ENCODE results near the gene RECQL5.
"Not testable (repeated sequence)": the region's sequence is repeated elsewhere in the genome, so short reads cannot be mapped to it uniquely, and the experiment has no call there.

RECQL5 gene

DNA sequence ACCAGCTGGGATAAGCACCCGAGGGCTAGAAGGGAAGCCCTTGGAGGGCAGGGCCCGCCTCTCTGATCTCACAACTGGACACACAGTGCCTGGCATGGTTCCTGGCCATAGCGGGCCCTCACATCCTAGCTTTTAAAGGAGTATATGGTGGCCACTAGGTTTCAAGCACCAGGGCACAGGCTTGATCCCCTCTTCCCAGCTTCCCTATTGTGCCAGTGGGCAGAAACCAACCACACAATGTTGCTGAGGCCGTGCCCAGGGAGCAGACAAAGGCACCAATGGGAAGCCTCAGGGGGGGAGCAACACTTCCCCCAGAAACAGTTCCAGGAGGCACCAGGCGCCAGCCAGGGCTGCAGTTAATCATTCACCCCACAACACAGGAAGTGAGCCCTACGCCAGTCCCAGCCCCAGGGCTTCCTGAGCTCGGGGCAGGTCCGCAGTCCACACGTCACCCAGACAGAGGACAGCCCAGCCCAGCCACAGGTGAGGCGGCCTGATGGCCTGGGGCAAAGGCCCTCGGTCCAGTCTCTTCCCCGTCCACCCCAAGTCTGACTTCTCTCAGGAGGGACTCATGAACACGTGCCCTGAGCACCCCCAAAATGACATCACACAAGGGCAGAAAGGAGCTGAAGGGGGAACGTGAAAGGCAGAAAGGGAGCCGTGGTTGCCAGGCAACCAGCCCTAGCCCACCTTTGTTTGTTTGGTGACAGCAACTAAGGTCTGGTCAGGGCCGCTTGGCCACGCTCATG is 20.9 kb downstream of the RECQL5 start:
- no peak for DNase-seq

DNA sequence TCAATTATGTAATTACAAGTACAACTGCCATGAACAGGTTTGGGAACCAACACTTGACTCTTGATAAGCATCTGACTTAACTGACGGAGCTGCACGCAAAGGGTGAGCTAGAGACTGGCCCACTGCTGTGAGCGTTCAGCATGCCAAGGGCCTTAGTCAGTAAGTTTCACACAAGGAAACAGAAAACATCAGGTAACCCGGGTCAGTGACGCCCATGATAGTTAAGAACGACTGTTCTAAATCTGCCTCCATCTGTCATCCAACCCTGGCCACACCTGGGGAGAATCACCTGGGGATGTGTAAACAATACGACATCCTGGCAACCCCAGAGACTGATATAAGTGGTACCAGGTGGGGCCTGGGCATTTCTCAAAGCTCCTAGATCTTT is 21.5 kb downstream of the RECQL5 start:
- no peak for DNase-seq

DNA sequence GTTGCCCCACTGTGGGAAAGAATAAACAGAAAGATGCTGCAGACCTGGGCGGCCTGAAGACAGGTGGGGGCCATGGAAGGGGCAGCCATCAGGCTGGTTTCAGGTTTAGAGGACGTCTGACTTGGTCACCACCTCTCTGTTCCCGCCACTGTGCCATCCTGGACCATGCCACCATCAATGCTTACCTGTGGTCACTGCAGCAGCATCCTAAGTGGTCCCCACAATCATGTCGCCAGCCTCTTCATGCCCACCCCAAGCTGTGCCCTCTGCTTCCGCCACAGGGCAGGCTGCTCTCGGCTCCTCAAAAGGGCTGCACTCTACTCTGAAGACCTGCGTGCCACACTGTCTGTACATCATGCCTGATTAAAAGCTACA is 23.3 kb downstream of the RECQL5 start:
- no peak for DNase-seq

DNA sequence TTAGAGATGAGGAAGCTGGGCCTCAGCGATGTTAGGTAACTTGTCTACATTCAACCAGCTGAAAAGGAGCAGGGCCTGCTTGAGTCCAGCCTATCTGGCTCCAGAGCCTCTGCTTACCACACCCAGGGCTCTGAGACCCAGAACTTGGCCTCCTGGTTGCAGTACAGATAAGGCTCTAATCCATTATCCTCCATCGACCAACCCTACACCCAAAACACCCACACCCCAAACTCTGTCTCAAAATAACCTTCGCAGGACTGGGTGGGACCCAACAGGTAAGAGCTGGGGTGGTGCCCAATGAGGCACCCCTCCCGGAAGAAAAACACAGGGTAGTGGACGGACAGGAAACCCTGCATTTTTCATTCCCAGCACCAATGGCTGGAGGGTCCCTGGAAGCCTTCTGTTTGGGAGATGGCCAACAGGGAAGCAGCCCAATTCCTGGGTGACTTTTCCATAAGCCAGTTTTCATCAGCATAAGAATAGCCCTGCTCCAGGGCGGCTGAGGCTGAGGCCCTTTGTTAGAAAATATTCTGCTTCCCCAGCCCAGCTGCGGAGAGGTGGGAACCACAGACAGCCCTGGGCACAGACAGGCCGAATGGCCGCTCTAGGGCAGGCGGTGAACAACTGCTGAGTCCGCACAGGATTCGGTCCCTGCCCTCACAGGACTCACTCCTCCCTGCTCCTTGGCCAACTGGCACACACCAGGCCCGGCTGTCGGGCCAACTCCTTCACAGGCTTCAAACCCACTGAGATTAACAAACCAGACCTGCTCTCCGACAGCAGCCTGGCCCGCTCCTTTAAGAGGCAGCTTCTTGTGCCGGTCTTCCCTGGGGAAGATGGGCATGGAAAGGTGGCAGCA is 23.9 kb downstream of the RECQL5 start:
- DNase-seq = no peak

DNA sequence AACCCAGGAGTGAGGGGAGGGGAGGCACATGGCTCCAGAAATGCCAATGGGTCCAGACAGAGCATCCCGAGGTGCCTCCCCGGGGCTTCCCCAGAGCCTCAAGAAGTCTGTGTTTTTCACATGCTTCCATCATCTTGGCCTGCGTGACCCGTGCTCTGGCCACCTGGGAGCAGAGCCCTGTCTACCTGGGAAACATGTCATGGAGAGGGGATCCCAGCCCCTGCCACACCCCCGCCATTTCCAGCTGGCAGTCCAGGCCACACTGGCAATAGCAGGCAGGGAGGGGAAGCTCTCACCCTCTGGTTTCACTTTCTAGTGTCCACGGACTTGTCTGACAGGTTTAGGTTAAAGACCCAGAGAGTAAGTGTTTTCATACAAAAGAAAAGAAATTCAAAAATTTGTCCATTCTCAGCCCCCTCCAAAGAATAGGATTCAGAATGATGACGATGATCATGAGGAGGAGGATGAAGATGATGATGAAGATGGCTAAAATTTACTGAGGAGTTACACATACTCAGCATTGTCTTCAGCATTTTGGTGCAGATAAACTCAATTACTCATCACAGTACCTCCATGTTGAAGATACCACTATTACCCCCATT is 24.7 kb downstream of the RECQL5 start:
- no peak for DNase-seq

DNA sequence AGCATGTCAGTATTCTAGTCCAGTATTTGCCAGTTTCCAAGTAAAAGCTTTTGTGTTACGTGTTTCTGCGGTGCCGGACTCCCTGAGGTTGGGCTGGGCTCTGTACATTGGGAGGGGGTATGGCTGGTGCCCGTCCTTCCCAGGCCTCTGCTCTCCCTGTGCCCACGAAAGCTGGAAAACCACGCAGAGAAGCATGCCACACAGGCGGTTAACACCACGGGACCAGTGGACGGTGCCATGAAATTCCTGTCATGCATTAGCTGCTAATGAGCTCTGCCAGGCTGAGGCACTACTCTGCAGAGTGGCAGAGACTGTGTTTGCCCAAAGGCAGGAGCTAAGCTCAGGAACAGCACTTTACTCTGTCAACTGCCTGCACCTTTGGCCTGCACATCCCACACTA is 25.6 kb downstream of the RECQL5 start:
- no peak for DNase-seq

DNA sequence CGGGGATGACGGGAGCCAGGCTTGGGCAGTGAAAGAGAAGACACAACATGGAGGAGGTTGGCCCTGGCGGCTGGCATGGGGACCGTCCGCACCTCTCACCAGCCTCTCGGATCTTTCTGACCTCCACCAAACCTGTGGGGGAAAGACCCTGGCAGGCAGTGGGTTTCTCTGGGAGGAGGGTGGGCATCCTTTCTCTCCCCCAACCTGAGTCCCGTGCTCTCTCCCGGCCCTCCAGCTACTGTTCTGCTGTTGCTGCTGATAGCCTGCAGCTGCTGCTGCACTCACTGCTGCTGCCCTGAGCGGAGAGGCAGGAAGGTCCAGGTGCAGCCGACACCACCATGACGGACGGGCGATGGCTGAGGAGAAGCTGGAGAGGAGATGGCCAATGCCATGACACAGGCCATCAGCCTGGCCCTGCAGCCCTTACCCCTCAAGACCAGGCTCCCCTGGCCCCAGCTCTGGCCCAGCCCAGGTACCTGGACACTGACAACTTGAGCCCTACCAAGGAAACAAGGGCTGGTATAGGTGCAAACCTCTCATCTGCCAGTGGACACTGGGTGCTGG is 26.3 kb downstream of the RECQL5 start:
- DNase-seq = no peak

DNA sequence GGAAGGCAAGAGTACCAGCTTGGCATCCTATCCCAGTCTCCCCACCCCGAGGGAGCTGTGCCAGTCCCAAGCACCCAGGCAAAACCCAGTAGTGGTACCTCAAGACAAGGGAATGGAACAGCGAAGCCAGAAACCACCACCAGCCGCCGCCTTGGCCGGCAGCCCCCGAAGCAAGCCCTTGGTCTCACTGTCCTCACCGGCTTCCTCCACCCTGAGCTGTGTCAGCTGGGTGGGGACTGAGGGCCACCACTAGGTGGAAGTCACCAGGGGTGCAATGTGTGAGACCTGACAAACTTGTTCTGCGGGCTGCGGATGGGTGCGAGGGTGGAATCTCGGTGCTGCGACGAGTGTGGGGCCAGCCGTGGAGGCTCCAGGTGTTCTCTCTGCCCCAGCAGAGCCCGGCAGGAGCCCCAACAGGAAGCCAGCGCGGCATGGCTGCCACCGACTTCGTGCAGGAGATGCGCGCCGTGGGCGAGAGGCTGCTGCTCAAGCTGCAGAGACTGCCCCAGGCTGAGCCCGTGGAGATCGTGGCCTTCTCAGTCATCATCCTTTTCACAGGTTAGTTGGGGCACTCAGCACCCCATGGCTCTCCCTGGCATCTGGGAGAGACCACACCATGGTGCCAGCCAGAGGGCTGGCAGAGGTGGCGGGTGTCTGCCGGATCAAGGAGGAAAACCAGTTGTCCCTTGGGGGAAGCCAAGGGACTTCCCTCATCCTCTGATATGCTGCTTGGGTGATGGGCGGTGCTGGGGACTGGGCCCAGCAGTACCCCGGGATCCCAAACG is 27.0 kb downstream of the RECQL5 start:
- no peak for DNase-seq

DNA sequence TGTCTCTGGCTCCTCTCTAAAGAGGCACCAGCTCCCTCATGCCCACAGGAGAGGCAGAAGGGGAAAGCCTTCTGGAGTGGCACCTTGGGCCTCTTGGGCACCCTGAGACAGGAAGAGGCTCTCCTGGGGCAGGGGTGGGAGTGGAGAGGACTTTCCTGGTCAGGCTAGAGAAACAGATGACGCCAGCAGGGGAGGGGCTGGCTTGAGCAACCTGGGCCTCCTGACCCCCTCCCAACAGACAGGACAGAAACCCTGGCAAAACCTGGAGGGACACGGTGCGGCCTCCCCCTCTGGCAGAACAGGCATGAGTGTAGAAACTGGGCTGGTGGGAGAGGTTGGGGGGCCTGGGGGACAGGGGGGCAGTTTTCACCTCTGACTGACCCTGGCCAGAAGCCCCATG is 27.6 kb downstream of the RECQL5 start:
- DNase-seq = no peak

DNA sequence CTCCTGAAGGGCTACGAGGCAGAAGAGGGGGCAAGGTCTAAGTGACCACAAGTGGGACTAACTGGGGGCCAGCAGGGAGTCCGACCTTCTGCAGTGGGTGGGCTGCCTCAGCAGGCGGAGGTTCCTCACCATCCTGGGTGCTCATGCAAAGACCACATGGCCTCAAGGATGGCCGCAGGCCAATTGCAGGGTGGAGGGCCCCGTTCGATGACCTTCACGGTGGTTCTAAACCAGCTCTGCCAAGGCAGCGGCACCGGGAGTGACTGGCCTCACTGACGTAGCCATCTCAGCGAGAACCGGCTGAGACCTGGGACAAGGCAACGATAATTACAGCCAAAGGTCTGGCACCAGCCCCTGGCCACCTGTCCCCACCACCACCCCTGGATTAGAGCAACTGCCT is 28.1 kb downstream of the RECQL5 start:
- no peak for DNase-seq

DNA sequence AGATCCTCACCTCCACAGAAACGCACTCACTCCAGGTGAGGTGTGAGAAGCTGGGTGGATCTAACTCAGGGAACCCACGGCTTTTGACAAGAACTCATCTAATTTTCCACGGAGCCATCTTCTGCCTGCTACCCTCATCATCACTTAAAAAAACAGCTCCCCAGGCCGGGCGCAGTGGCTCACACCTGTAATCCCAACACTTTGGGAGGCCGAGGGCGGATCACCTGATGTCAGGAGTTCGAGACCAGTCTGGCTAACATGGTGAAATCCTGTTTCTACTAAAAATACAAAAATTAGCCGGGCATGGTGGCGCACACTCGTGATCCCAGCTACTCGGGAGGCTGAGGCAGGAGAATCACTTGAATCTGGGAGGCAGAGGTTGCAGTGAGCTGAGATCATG is 28.9 kb downstream of the RECQL5 start:
- DNase-seq = not testable (repeated sequence)

DNA sequence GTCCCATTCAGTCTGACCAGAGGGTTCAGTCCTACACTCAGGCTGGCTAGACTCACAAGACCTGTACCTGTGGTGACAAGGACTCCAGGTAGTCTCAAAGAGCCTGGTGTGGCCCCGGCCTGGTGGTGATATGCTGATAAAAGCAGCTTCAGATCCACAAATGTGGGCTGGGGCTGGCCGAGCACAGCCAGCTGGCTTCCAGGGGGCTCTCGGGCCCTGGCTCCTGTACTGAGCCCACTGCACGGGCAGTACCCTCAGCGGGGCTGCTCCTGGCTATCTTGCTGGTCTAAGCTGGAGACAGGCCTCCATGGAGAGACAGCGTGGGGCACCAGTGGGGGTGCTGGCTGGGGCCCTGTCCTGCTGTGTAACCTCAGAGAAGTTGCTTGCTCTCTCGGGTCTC is 29.4 kb downstream of the RECQL5 start:
- DNase-seq = no peak

DNA sequence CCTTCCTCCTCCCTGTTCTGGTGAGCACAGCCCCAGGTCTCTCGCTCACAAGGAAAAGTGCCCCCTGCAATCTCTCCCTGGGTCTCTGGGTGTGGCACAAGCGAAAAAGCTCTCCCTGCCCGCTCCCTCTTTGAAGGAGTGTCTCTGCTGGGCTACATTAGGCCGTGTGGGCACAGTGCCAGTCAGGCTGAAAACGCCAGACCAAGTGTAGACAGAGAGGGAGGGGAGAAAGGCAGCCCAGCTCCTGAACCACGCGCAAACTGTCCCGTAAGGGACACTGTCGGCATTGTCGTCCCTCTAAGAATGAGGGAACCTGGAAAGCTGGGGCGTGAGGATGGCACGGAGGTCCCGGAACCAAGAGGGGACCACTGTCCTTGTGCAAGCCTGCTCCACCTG is 29.8 kb downstream of the RECQL5 start:
- DNase-seq = no peak

DNA sequence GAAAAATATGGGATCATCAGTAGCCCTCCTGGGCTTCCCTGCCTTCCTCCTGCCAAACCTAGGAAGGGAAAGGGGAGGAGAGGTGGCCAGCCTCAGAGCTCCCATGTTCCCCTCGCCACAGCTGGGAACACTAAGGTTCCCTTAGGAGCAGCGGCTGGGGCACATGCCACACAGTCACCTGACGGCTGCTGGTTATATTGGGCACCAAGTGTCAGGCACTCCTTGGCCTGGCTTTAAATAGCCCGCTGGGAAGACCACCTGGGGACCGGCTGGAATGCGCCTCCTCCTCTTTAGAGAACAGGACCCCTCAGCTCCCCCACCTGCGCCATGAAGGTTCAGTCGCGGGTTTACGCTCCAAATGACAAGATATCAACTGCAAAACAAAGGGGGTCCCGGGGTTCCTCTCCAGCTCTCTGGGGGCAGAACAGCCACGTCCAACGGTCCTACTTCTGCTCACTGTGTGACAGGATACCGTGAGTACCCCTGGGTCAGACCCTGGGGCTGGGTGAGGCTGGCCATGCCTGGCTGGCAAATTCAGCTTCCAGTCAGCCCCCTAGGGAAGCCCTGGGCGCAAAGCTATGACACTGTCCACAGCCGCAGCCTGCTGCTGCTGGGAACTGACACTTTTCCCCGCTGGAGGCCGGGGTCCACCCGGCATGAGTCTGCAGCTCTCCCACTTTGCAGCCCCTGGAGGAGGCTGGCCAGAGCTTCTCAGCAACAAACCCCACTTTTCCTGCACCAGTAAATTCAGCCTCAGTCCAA is 30.4 kb downstream of the RECQL5 start:
- no peak for DNase-seq

DNA sequence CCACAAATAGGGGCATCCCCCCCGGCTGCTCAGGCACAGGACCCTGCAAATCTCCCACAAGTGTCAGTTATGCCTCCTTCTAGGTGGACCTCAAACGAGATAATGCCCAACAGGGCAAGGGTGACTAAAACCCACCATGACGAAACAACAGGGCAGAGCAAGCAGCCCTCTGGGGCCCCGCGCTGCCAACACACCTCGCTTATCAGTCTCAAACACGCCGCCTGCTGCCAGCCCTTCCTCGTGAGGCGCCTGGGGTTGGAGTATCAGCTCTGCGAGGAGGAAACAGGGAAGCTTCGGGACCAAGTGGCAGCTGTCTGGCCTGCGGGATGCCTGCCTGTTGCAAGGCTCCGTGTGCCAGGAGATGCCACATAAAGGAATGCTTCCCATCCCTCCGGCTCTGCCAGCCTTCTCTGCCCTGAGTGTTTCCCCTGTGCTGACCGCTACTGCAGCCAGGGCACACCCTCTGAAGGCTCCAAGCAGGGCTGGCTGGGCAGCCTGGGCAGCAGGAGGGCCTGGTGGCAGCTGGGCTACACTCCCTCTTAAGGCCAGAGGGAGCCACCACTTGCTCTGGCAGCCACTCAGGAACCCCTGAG is 31.2 kb downstream of the RECQL5 start:
- no peak for DNase-seq

DNA sequence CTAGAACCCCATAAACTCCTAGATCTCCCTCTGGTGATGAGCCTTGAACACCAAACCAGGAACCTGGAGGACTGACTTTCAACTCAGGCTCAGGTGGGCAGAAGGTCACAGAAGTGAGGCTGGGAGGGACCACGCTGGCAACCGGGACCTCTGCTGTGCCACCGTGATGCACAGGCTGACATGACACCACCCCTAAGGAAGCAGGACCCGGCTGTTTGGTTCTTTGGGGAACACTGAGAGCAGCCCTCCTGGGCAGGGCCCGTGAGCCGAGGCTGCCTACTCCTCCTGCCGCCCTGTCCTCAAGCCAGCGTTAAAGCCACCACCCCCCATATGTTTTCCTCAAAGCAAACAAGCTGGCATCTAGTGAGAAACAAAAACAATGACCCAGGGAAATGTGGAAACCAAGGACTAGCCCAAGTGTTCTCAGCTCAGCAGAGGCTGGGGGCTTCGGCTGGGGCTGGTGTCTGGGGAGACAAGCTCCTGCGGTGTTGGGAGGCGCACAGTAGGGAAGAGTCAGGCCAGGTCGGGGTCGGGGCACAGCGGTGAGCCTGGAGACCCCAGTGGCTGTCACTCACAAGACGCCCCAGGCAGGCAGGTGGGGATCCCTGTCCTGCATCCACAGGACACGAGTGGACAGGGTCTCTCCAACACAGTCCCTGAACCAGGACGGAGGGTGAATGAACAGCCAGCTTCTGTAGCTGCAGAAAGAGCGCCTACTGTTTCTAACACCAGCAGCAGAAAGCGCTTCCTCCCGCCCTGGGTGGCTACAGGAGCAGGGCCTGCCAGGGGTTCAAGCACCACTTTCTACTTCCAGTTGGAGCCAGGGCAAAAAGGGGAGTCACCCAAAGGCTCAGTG is 32.0 kb downstream of the RECQL5 start:
- DNase-seq = no peak

DNA sequence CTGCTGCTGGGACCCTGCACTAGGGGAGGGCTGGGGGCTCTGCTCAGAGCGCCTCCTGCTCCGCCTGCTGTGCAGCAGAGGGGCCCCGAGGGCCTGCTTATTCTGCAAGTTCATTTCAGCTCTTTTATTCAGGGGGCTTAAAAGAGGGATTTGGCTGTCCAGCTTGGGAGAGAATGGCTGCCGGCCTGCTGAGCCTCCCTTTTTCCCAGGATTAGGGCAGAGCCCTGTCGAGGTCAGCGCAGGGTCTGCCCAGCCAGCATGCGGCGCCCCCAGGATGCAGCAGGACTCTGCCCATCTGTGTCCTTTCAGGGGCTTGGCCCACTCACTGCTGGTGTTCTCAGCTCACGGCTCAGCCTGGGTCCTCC is 32.6 kb downstream of the RECQL5 start:
- DNase-seq = no peak

DNA sequence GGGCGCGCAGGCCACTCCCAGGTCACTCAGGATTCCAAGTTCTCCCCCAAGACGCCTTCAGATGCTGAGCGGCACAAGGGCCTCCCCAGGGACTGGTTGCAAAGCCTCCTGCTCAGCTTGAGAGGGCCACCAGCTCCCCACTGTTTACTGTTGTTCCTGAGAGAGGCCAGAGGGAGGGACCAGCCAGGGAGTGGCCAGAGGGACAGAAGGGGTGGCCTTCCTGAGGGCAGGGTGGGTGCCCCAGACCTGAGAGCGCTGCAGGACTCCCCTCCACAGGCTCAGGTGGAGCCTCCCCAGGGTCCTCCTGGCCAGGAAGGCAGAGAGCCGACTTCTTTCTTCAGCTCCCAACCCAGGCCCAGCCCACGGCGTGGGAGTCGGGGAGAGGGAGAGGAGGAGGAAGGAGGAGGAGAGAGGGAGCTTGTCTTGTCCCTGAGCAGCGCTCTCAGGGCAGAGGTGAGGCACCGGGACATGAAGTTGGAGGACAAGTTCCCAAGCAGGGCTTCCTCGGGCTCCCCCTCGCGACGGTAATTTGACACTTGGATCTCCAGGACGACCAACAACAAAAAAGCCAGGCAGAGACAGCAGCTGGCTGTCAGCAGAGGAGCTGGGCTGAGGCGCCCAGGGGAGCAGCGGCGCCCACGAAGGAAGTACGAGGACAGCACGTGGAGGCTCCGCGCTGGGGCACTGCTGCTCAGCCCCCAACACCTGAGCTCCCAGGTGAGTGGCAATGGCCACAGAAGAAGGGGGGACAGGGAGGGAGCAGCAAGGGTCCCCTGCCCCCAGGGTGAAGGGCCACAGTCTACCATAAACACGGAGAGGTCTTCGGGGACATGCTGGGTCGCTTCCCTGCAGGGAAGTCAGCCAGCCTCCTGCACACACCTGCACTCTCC is 33.2 kb downstream of the RECQL5 start:
- DNase-seq = peak; percentile 94

DNA sequence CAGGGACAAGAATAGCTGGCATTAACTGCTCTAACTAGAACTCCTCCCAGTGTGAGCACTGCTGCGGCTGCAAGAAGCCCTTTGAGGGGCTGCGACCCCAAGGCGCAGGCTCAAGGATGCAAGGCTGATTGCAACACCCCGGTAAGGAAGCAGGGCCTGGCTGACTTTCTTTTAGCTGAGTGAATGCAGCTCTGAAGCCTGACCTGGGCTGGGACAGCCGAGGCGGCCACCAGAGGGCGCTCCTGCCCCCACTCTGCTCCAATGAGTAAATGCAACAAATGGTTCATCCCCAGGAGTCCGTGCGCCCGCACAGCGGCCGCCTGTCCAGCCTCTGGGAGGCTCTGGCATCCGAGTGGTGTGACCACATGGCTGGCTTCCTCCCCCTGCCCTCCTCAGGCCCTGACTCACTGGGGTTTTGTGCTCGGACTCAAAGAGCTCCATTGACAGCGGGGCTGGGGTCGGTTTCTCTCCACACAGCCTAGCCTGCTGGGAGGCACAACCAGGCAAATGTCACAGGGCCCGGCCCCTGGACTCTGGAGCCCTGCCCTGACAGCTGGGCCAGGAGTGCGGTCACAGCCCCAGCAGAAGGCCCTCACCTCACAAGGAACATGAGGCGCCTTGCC is 34.0 kb downstream of the RECQL5 start, which contains the start of gene SMIM5:
Gene SMIM5 (plus strand): TSS at position 572 of the 623 bp plus-strand sequence. CDS start 6,768 bp downstream, outside the sequence.
- peak; percentile 89 for DNase-seq

Measured in left hindlimb (tissue), 1 donor.